ENCODE data around the gene FIGNL2.

FIGNL2 gene

DNA sequence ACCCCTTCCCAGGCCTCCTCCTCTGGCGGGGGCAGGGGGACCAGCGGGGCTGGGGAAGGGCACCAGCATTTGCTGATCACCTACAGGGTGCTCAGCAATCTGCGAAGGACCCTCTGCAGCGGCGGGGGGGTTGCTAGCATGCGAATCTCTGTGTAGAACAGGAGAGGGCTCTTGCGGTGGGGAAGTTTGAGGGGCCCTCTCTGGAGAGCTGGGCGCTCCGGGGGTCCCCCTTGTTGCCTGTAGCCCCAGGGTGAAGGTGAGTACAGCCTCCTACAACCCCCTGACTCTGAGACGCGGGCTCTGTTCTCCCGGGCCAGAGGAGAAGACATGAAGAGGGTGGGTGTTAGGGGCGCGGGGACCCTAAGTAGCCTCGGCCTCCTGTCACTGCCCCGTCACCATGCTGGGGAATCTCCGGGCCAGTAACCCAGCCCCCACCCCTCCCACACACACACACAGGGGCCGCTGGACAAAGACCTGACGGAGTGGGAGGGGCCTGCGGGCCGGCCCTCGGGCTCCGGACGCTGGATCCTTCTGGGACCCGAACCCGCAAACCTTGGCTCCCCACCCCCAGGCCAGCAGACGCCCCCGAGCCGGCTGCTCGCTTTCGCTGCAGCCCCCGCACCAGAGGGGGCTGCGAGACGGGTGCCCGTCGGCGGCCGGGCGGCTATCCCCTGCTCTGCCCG, 734 bp downstream of the FIGNL2 start:
- TF ChIP-seq CTCF (IDR thresholded peaks at IDR 0.05; ENCODE audit: low read length) (no peak), EZH2 (IDR thresholded peaks at IDR 0.05; ENCODE audit: borderline replicate concordance, low read length) (no peak)
- Histone ChIP-seq H3K4me1 (ENCODE audit: insufficient read depth, low read length, severe bottlenecking) (no peaks in the 10 kb centered on the region), H3K27ac (ENCODE audit: low read depth, low read length, poor library complexity, severe bottlenecking) (no peak overlapping the region), H3K36me3 (ENCODE audit: insufficient read depth, low read length) (no peaks in the 10 kb centered on the region), H2AFZ (ENCODE audit: low read length) (no peak overlapping the region), H3F3A (ENCODE audit: insufficient read depth, low read length) (no peaks in the 10 kb centered on the region), H3K4me3 (ENCODE audit: low read depth, low read length, poor library complexity, severe bottlenecking) (no peak overlapping the region), H3K27me3 (ENCODE audit: insufficient read depth, low read length) (0 out of 2 replicates have a peak, but pooled peaks cover 3% of the 10 kb centered on the region), H3K4me2 (ENCODE audit: low read length) (no peak overlapping the region), H3K79me2 (ENCODE audit: insufficient read depth, low read length) (no peaks in the 10 kb centered on the region), H3K9me2 (ENCODE audit: low read depth, low read length) (no peaks in the 10 kb centered on the region), H4K20me1 (ENCODE audit: insufficient read depth, low read length) (no peaks in the 10 kb centered on the region), H3K9ac (ENCODE audit: low read length) (no peak overlapping the region), H3K9me3 (ENCODE audit: low read length) (no peaks in the 10 kb centered on the region)

DNA sequence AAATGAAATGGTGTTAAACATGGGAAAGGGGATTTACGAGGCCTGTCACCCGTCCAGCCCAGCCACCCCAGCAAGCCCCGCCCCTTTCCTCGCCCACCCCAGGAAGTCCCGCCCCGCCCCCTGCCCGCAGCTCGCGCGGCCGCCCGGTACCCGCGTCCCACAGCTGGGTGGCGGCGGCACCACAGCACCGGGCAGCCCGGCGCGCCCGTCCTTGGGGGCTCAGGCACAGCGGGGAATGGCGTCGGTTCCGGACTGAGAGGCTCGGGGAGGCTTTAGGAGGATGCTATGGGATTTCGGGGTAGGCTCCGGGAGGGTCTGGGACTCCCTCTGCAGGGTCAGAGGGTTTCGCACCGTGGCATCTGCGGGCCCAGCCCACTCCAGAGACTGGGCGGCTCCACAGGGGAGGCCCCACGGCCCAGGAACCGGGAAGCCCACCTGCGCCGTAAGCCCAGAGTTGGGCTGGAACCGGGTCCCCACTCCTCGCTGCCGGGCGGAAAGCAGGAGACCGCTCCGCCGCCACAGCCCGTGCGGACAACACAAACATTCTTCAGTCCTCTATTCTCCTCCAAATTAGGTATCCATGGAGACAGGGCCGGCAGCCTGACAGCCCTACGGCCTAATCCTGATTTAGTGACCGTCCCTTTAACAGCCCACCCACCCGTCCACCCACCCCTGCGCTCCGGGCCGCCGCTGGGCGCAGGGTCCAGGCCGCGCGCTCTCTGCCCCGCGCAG, 1.4 kb downstream of the FIGNL2 start:
- Histone ChIP-seq H3K9ac (ENCODE audit: low read length) (no peak overlapping the region), H2AFZ (ENCODE audit: low read length) (no peak overlapping the region), H3K36me3 (ENCODE audit: insufficient read depth, low read length) (no peaks in the 10 kb centered on the region)

DNA sequence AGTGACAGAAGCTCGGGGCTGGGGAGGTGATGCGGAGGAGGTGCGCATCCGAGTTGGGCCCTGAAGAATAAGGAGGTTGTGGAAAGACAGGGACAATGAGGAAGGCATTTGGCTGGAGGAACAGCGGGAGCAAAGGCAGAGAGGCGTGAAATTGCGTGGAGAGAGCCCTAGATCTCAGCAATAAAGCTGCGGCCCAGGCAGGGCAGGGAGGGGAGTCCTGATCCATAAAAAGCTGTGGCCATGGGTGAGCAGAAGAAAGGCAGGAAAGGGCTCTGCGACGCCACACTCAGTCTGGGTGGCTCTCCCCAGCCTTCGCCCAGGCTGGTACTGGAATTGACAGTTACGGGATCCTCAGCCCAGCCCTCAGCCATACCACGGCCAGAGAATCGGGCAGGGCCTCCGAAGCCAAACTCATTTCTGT, 2.2 kb downstream of the FIGNL2 start:
- Histone ChIP-seq H4K20me1 (ENCODE audit: insufficient read depth, low read length) (no peaks in the 10 kb centered on the region), H3F3A (ENCODE audit: insufficient read depth, low read length) (no peaks in the 10 kb centered on the region), H3K79me2 (ENCODE audit: insufficient read depth, low read length) (no peaks in the 10 kb centered on the region), H3K9me3 (ENCODE audit: low read length) (no peaks in the 10 kb centered on the region), H3K4me3 (ENCODE audit: low read depth, low read length, poor library complexity, severe bottlenecking) (no peak overlapping the region), H3K27ac (ENCODE audit: low read depth, low read length, poor library complexity, severe bottlenecking) (no peak overlapping the region), H3K27me3 (ENCODE audit: insufficient read depth, low read length) (0 out of 2 replicates have a peak, but pooled peaks cover 3% of the 10 kb centered on the region), H3K9me2 (ENCODE audit: low read depth, low read length) (no peaks in the 10 kb centered on the region), H3K4me2 (ENCODE audit: low read length) (no peak overlapping the region), H3K9ac (ENCODE audit: low read length) (no peak overlapping the region), H2AFZ (ENCODE audit: low read length) (no peak overlapping the region), H3K36me3 (ENCODE audit: insufficient read depth, low read length) (no peaks in the 10 kb centered on the region), H3K4me1 (ENCODE audit: insufficient read depth, low read length, severe bottlenecking) (no peaks in the 10 kb centered on the region)
- no peak for TF ChIP-seq CTCF (IDR thresholded peaks at IDR 0.05; ENCODE audit: low read length)
- TF ChIP-seq EZH2 (IDR thresholded peaks at IDR 0.05; ENCODE audit: borderline replicate concordance, low read length): no peak

More for the DNA sequence above, 1.4 kb downstream of the FIGNL2 start:
- no peak overlapping the region for H3K4me3 ChIP-seq (ENCODE audit: low read depth, low read length, poor library complexity, severe bottlenecking)
- TF ChIP-seq EZH2 (IDR thresholded peaks at IDR 0.05; ENCODE audit: borderline replicate concordance, low read length) (no peak), CTCF (IDR thresholded peaks at IDR 0.05; ENCODE audit: low read length) (no peak)
- no peaks in the 10 kb centered on the region for H4K20me1 ChIP-seq (ENCODE audit: insufficient read depth, low read length)
- H3K27ac ChIP-seq (ENCODE audit: low read depth, low read length, poor library complexity, severe bottlenecking): no peak overlapping the region
- H3K4me2 ChIP-seq (ENCODE audit: low read length): no peak overlapping the region
- 0 out of 2 replicates have a peak, but pooled peaks cover 3% of the 10 kb centered on the region for H3K27me3 ChIP-seq (ENCODE audit: insufficient read depth, low read length)
- no peaks in the 10 kb centered on the region for H3K4me1 ChIP-seq (ENCODE audit: insufficient read depth, low read length, severe bottlenecking)
- no peaks in the 10 kb centered on the region for H3F3A ChIP-seq (ENCODE audit: insufficient read depth, low read length)
- H3K79me2 ChIP-seq (ENCODE audit: insufficient read depth, low read length): no peaks in the 10 kb centered on the region
- H3K9me2 ChIP-seq (ENCODE audit: low read depth, low read length): no peaks in the 10 kb centered on the region
- H3K9me3 ChIP-seq (ENCODE audit: low read length): no peaks in the 10 kb centered on the region

All from OCI-LY1 (cell line).